K562 (cell line): ENCODE measurements around the gene AGT. TPM values are rescaled to one million over a fixed set of nuclear protein-coding genes. Genes with fewer than 3 reads are reported as not detected.

Experiments used
- polyA plus RNA-seq, 8 experiments: library from polyadenylated mRNA; depleted of rRNA in 4 of 8; stranded (reverse) in 5 of 8; unstranded in 3 of 8; fragments of >200 nt; fragmentation: Nextera tagmentation in 2 of 8; fragmentation: Illumina TruSeq in 1 of 8; extraction: Ambion mirVana in 2 of 8; extraction: Trizol in 1 of 8; gene quantifications; 2 replicates each; pipeline versions ENCODE4 v1.2.1 to v1.2.3, GENCODE V29; 2011 to 2014; ENCODE audit warnings: inconsistent platforms in 1 of 8, missing spikeins in 1 of 8
- total RNA-seq, 7 experiments: library from RNA; depleted of rRNA in 6 of 7; stranded (reverse); fragments of >200 nt in 6 of 7; fragmentation: Illumina TruSeq in 2 of 7; extraction: Trizol in 2 of 7; gene quantifications; 2 replicates each; pipeline versions ENCODE4 v1.2.1 to v1.2.3, GENCODE V29; 2011 to 2021; ENCODE audit warnings: low replicate concordance in 1 of 7

The AGT gene
- total and polyA plus RNA-seq, 9 of the 15 experiments (the other 6 are each of a cell fraction or from before 2014, with no cell fraction given), result 0.40 TPM; not detected in 8

Other genes starting within 250 kb of the AGT start
- 40.2 and 51.7 TPM in 2 replicates for gene COG2, start 71.6 kb downstream of the AGT start, total RNA-seq (2014; rRNA removed)
- gene COG2, start 71.6 kb downstream of the AGT start, total RNA-seq (2014; rRNA removed; fragmentation: Illumina TruSeq; extraction: Trizol), result 33.3 and 36.7 TPM in 2 replicates
- 33.5 and 34.8 TPM in 2 replicates for gene COG2, start 71.6 kb downstream of the AGT start, total RNA-seq (2015; rRNA removed; fragmentation: Illumina TruSeq; extraction: Trizol)
- gene COG2, start 71.6 kb downstream of the AGT start, total RNA-seq (2021), result 36.2 and 43.9 TPM in 2 replicates
- 21.8 and 24.0 TPM in 2 replicates for gene COG2, start 71.6 kb downstream of the AGT start, polyA plus RNA-seq (2011; rRNA removed)
- 31.3 and 33.5 TPM in 2 replicates for gene COG2, start 71.6 kb downstream of the AGT start, polyA plus RNA-seq (2014; fragmentation: Illumina TruSeq; extraction: Trizol)
- 10 to 100 TPM; 22.0 to 31.3 TPM for gene COG2, start 71.6 kb downstream of the AGT start, polyA plus RNA-seq (2014; fragmentation: Nextera tagmentation; extraction: Ambion mirVana)
- gene COG2, start 71.6 kb downstream of the AGT start, polyA plus RNA-seq (2014; rRNA removed), result 26.8 and 30.9 TPM in 2 replicates
- not detected in 2 replicates for gene CAPN9, start 33.3 kb upstream of the AGT start, total RNA-seq (2014; rRNA removed)
- gene CAPN9, start 33.3 kb upstream of the AGT start, total RNA-seq (2014; rRNA removed; fragmentation: Illumina TruSeq; extraction: Trizol), result not detected in 2 replicates
- gene CAPN9, start 33.3 kb upstream of the AGT start, total RNA-seq (2015; rRNA removed; fragmentation: Illumina TruSeq; extraction: Trizol), result not detected in 2 replicates
- not detected in 2 replicates for gene CAPN9, start 33.3 kb upstream of the AGT start, total RNA-seq (2021)
- not detected in 2 replicates for gene CAPN9, start 33.3 kb upstream of the AGT start, polyA plus RNA-seq (2011; rRNA removed)
- not detected in 2 replicates for gene CAPN9, start 33.3 kb upstream of the AGT start, polyA plus RNA-seq (2014; fragmentation: Illumina TruSeq; extraction: Trizol)
- not detected for gene CAPN9, start 33.3 kb upstream of the AGT start, polyA plus RNA-seq (2014; fragmentation: Nextera tagmentation; extraction: Ambion mirVana)
- gene CAPN9, start 33.3 kb upstream of the AGT start, polyA plus RNA-seq (2014; rRNA removed), result not detected in 2 replicates
- gene C1orf198, start 154.4 kb upstream of the AGT start, total RNA-seq (2014; rRNA removed), result 10.8 and 11.9 TPM in 2 replicates
- 7.6 and 7.9 TPM in 2 replicates for gene C1orf198, start 154.4 kb upstream of the AGT start, total RNA-seq (2014; rRNA removed; fragmentation: Illumina TruSeq; extraction: Trizol)
- gene C1orf198, start 154.4 kb upstream of the AGT start, total RNA-seq (2015; rRNA removed; fragmentation: Illumina TruSeq; extraction: Trizol), result 9.5 and 10.2 TPM in 2 replicates
- 13.4 and 15.3 TPM in 2 replicates for gene C1orf198, start 154.4 kb upstream of the AGT start, total RNA-seq (2021)
- gene C1orf198, start 154.4 kb upstream of the AGT start, polyA plus RNA-seq (2011; rRNA removed), result 8.6 and 15.1 TPM in 2 replicates
- 10.7 and 11.2 TPM in 2 replicates for gene C1orf198, start 154.4 kb upstream of the AGT start, polyA plus RNA-seq (2014; fragmentation: Illumina TruSeq; extraction: Trizol)
- gene C1orf198, start 154.4 kb upstream of the AGT start, polyA plus RNA-seq (2014; fragmentation: Nextera tagmentation; extraction: Ambion mirVana), result 1 to 10 TPM; 2.0 to 2.2 TPM
- gene C1orf198, start 154.4 kb upstream of the AGT start, polyA plus RNA-seq (2014; rRNA removed), result 10.4 and 13.5 TPM in 2 replicates